SK-N-SH (cell line): ENCODE measurements around the gene MMS22L.

Experiments used
- GABPA ChIP-seq: IDR thresholded peaks from 2 replicates; pipeline ENCODE4 v1.4.0; 2012; ENCODE audit warnings: low read depth, mild to moderate bottlenecking
- JUND ChIP-seq: IDR thresholded peaks from 2 replicates; pipeline ENCODE4 v1.4.0; 2012
- NFIC ChIP-seq: IDR thresholded peaks from 2 replicates; pipeline ENCODE4 v1.4.0; 2012; ENCODE audit warnings: borderline replicate concordance
- POLR2AphosphoS5 ChIP-seq: IDR thresholded peaks from 2 replicates; pipeline ENCODE4 v1.6.1; 2012; ENCODE audit warnings: low read depth, low read length
- RAD21 ChIP-seq: IDR thresholded peaks from 2 replicates; pipeline ENCODE4 v1.6.1; 2012; ENCODE audit warnings: mild to moderate bottlenecking, low read length
- RCOR1 ChIP-seq: fragments of 150-350 bp; IDR thresholded peaks from 2 replicates; pipeline ENCODE4 v1.6.1; 2017; ENCODE audit warnings: antibody characterized with exemption, low read length
- SIN3A ChIP-seq: IDR thresholded peaks from 2 replicates; pipeline ENCODE4 v1.6.1; 2012; ENCODE audit warnings: low read depth, mild to moderate bottlenecking, low read length, moderate library complexity, borderline replicate concordance
- YY1 ChIP-seq: IDR thresholded peaks from 2 replicates; pipeline ENCODE4 v1.4.0; 2012; ENCODE audit warnings: low read depth, mild to moderate bottlenecking
- TF ChIP-seq, protein P1 (sequence below): fragments of 200-600 bp; sonication (generic); IDR thresholded peaks from 2 replicates; pipeline ENCODE4 v1.6.1; 2017; ENCODE audit warnings: antibody characterized with exemption, mild to moderate bottlenecking, moderate library complexity
- TF ChIP-seq, protein P2 (sequence below): fragments of 150-350 bp; IDR thresholded peaks from 2 replicates; pipeline ENCODE4 v1.6.1; 2017; ENCODE audit warnings: antibody characterized with exemption, low read length, low read depth, borderline replicate concordance
- TF ChIP-seq, protein P3 (sequence below): IDR thresholded peaks from 2 replicates; pipeline ENCODE4 v1.4.0; 2012; ENCODE audit warnings: low read depth, borderline replicate concordance
- TF ChIP-seq, protein P4 (sequence below): IDR thresholded peaks from 2 replicates; pipeline ENCODE4 v1.4.0; 2012; ENCODE audit warnings: low read depth
- TF ChIP-seq, protein P5 (sequence below): IDR thresholded peaks from 2 replicates; pipeline ENCODE4 v1.6.1; 2012; ENCODE audit warnings: mild to moderate bottlenecking, low read depth, low read length, moderate library complexity

DNA sequence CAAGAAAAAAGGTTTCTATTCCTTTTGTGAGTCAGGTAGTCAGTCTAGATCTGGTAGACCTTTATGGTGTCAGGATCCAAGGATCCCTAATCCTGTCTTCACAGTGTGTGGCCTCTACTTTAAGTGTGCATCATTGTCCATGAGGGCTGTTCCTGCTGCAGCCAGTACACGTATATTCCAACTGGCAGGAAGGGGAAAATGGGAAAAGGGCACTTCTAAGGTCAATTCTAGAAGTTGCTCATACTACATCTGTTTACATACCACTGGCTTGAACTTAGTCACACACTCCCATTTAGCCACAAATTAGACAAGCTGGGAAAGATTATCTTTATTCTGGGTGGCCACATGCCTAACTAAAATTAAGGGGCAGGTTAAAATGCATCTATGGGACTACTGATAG lies 9.7 kb upstream of the MMS22L start:
- no peak for TF ChIP-seq POLR2AphosphoS5
- TF ChIP-seq, protein P1, sequence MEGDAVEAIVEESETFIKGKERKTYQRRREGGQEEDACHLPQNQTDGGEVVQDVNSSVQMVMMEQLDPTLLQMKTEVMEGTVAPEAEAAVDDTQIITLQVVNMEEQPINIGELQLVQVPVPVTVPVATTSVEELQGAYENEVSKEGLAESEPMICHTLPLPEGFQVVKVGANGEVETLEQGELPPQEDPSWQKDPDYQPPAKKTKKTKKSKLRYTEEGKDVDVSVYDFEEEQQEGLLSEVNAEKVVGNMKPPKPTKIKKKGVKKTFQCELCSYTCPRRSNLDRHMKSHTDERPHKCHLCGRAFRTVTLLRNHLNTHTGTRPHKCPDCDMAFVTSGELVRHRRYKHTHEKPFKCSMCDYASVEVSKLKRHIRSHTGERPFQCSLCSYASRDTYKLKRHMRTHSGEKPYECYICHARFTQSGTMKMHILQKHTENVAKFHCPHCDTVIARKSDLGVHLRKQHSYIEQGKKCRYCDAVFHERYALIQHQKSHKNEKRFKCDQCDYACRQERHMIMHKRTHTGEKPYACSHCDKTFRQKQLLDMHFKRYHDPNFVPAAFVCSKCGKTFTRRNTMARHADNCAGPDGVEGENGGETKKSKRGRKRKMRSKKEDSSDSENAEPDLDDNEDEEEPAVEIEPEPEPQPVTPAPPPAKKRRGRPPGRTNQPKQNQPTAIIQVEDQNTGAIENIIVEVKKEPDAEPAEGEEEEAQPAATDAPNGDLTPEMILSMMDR: no peak
- no peak for TF ChIP-seq RCOR1
- no peak for TF ChIP-seq RAD21
- TF ChIP-seq YY1: no peak
- TF ChIP-seq, protein P2, sequence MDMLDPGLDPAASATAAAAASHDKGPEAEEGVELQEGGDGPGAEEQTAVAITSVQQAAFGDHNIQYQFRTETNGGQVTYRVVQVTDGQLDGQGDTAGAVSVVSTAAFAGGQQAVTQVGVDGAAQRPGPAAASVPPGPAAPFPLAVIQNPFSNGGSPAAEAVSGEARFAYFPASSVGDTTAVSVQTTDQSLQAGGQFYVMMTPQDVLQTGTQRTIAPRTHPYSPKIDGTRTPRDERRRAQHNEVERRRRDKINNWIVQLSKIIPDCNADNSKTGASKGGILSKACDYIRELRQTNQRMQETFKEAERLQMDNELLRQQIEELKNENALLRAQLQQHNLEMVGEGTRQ: no peak
- no peak for TF ChIP-seq SIN3A
- TF ChIP-seq, protein P3, sequence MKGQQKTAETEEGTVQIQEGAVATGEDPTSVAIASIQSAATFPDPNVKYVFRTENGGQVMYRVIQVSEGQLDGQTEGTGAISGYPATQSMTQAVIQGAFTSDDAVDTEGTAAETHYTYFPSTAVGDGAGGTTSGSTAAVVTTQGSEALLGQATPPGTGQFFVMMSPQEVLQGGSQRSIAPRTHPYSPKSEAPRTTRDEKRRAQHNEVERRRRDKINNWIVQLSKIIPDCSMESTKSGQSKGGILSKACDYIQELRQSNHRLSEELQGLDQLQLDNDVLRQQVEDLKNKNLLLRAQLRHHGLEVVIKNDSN: no peak
- no peak for TF ChIP-seq GABPA
- TF ChIP-seq, protein P4, sequence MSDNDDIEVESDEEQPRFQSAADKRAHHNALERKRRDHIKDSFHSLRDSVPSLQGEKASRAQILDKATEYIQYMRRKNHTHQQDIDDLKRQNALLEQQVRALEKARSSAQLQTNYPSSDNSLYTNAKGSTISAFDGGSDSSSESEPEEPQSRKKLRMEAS: no peak
- no peak for TF ChIP-seq JUND
- TF ChIP-seq, protein P5, sequence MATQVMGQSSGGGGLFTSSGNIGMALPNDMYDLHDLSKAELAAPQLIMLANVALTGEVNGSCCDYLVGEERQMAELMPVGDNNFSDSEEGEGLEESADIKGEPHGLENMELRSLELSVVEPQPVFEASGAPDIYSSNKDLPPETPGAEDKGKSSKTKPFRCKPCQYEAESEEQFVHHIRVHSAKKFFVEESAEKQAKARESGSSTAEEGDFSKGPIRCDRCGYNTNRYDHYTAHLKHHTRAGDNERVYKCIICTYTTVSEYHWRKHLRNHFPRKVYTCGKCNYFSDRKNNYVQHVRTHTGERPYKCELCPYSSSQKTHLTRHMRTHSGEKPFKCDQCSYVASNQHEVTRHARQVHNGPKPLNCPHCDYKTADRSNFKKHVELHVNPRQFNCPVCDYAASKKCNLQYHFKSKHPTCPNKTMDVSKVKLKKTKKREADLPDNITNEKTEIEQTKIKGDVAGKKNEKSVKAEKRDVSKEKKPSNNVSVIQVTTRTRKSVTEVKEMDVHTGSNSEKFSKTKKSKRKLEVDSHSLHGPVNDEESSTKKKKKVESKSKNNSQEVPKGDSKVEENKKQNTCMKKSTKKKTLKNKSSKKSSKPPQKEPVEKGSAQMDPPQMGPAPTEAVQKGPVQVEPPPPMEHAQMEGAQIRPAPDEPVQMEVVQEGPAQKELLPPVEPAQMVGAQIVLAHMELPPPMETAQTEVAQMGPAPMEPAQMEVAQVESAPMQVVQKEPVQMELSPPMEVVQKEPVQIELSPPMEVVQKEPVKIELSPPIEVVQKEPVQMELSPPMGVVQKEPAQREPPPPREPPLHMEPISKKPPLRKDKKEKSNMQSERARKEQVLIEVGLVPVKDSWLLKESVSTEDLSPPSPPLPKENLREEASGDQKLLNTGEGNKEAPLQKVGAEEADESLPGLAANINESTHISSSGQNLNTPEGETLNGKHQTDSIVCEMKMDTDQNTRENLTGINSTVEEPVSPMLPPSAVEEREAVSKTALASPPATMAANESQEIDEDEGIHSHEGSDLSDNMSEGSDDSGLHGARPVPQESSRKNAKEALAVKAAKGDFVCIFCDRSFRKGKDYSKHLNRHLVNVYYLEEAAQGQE: no peak
- no peak for TF ChIP-seq NFIC
